Trophoblast cell (in vitro differentiated cells and primary cell): ENCODE results near the gene ADAM15.

Experiments
- DNase-seq, 2 donors: peaks; one replicate each; pipeline ENCODE4 v3.0.0-alpha.2; 2016
- H2AFZ ChIP-seq: 2 replicates; pipeline ENCODE4 v1.6.1; 2013; ENCODE audit warnings: low read length, moderate library complexity, mild to moderate bottlenecking; ENCODE audit not compliant: insufficient read depth, poor library complexity
- H2AK5ac ChIP-seq: 2 replicates; pipeline ENCODE4 v1.6.1; 2013; ENCODE audit warnings: mild to moderate bottlenecking, low read length
- H2BK120ac ChIP-seq: 2 replicates; pipeline ENCODE4 v1.6.1; 2013; ENCODE audit warnings: low read length, mild to moderate bottlenecking, moderate library complexity; ENCODE audit not compliant: insufficient read depth, poor library complexity
- H2BK12ac ChIP-seq: 2 replicates; pipeline ENCODE4 v1.6.1; 2013; ENCODE audit warnings: mild to moderate bottlenecking, low read length, moderate library complexity
- H2BK5ac ChIP-seq: 2 replicates; pipeline ENCODE4 v1.6.1; 2013; ENCODE audit warnings: low read length, low read depth, moderate library complexity, mild to moderate bottlenecking; ENCODE audit not compliant: poor library complexity
- H3K14ac ChIP-seq: 2 replicates; pipeline ENCODE4 v1.6.1; 2013; ENCODE audit warnings: mild to moderate bottlenecking, low read length
- H3K18ac ChIP-seq: 2 replicates; pipeline ENCODE4 v1.6.1; 2013; ENCODE audit warnings: mild to moderate bottlenecking, low read length
- H3K23ac ChIP-seq: 2 replicates; pipeline ENCODE4 v1.6.1; 2013; ENCODE audit warnings: low read length
- H3K27ac ChIP-seq: 2 replicates; pipeline ENCODE4 v1.5.1; 2013; ENCODE audit warnings: low read depth, mild to moderate bottlenecking, inconsistent platforms, low read length, moderate library complexity
- H3K27me3 ChIP-seq: 2 replicates; pipeline ENCODE4 v1.6.1; 2013; ENCODE audit warnings: inconsistent platforms, mild to moderate bottlenecking, low read length, moderate library complexity; ENCODE audit not compliant: insufficient read depth
- H3K36me3 ChIP-seq, 2 experiments: 1 replicate in 1 of 2; 2 replicates in 1 of 2; pipeline ENCODE4 v1.6.1; 2013; ENCODE audit warnings: low read length in 2 of 2, mild to moderate bottlenecking in 2 of 2, moderate library complexity in 1 of 2; ENCODE audit not compliant: insufficient read depth in 2 of 2, control insufficient read depth in 1 of 2
- H3K4ac ChIP-seq: 2 replicates; pipeline ENCODE4 v1.6.1; 2013; ENCODE audit warnings: low read depth, mild to moderate bottlenecking, low read length, moderate library complexity
- H3K4me1 ChIP-seq, 2 experiments: 1 replicate in 1 of 2; 2 replicates in 1 of 2; pipeline ENCODE4 v1.6.1; 2013; ENCODE audit warnings: low read length in 2 of 2, mild to moderate bottlenecking in 2 of 2, moderate library complexity in 1 of 2; ENCODE audit not compliant: insufficient read depth in 2 of 2, control insufficient read depth in 1 of 2
- H3K4me2 ChIP-seq: 2 replicates; pipeline ENCODE4 v1.6.1; 2013; ENCODE audit warnings: inconsistent platforms, mild to moderate bottlenecking, low read length, moderate library complexity
- H3K4me3 ChIP-seq: 2 replicates; pipeline ENCODE4 v1.5.1; 2013; ENCODE audit warnings: mild to moderate bottlenecking, low read depth, low read length, inconsistent platforms
- H3K79me1 ChIP-seq: one replicate; pipeline ENCODE4 v1.6.1; 2013; ENCODE audit warnings: low read length
- H3K79me2 ChIP-seq: 2 replicates; pipeline ENCODE4 v1.6.1; 2013; ENCODE audit warnings: low read length, mild to moderate bottlenecking; ENCODE audit not compliant: control insufficient read depth, insufficient read depth, poor library complexity
- H3K9ac ChIP-seq: 2 replicates; pipeline ENCODE4 v1.6.1; 2013; ENCODE audit warnings: mild to moderate bottlenecking, low read length
- H3K9me3 ChIP-seq: 2 replicates; pipeline ENCODE4 v1.6.1; 2013; ENCODE audit warnings: low read depth, mild to moderate bottlenecking, control low read depth, inconsistent platforms, low read length; ENCODE audit not compliant: insufficient read depth
- H4K12ac ChIP-seq: 2 replicates; pipeline ENCODE4 v1.6.1; 2013; ENCODE audit warnings: low read depth, mild to moderate bottlenecking, low read length, moderate library complexity
- H4K8ac ChIP-seq: 2 replicates; pipeline ENCODE4 v1.6.1; 2013; ENCODE audit warnings: low read depth, mild to moderate bottlenecking, low read length, moderate library complexity
- H4K91ac ChIP-seq: one replicate; pipeline ENCODE4 v1.6.1; 2013; ENCODE audit warnings: low read depth, mild to moderate bottlenecking, low read length, moderate library complexity
- WGBS: extraction: QIAGEN DNeasy Blood & Tissue Kit; methylation state at CpG from one replicate; pipeline ENCODE4 v1.1.7; 2013; ENCODE audit warnings: missing lambda C conversion rate; ENCODE audit not compliant: insufficient read length, insufficient coverage; ENCODE audit errors: extremely low coverage; 5-methylcytosine and 5-hydroxymethylcytosine counted together

ADAM15 gene

GRCh38 chr1:155018617-155019348 is 32.3 kb upstream of the ADAM15 start:
- DNase-seq = peak in 1 of 2 donors; percentile 42
- Histone ChIP-seq H4K91ac (no peak overlapping the region), H3K27me3 (no peaks in the 10 kb centered on the region), H2AK5ac (no peak overlapping the region), H3K14ac (no peak overlapping the region), H3K23ac (no peak overlapping the region), H3K27ac (no peak overlapping the region), H2BK12ac (no peak overlapping the region), H3K4ac (no peak overlapping the region), H3K36me3 (peaks cover 24 to 27% of the 10 kb centered on the region in 2 experiments), H3K18ac (no peak overlapping the region), H3K9me3 (peaks cover 1% of the 10 kb centered on the region), H2BK120ac (no peak overlapping the region), H2AFZ (no peak overlapping the region), H2BK5ac (no peak overlapping the region), H3K79me2 (no peaks in the 10 kb centered on the region), H4K8ac (no peak overlapping the region), H3K4me1 (peaks cover 25 to 32% of the 10 kb centered on the region in 2 experiments), H3K4me3 (no peak overlapping the region), H3K9ac (no peak overlapping the region), H4K12ac (no peak overlapping the region), H3K79me1 (peaks cover 15% of the 10 kb centered on the region), H3K4me2 (no peak overlapping the region)
- no CpG with 5 or more reads among the region's 8 CpGs for WGBS

- H4K8ac ChIP-seq = no peak overlapping the region
- no peak overlapping the region for H3K23ac ChIP-seq
- H2BK5ac ChIP-seq = no peak overlapping the region
- H3K27ac ChIP-seq = no peak overlapping the region
- H3K79me1 ChIP-seq = peaks cover 15% of the 10 kb centered on the region
- no peak overlapping the region for H2BK12ac ChIP-seq
- H3K4me1 ChIP-seq = peaks cover 25 to 32% of the 10 kb centered on the region in 2 experiments
- no peak for DNase-seq
- H2AFZ ChIP-seq = no peak overlapping the region
- H3K14ac ChIP-seq = no peak overlapping the region
- H3K4me3 ChIP-seq = no peak overlapping the region
- H3K9me3 ChIP-seq = peaks cover 1% of the 10 kb centered on the region
- H3K36me3 ChIP-seq = peaks cover 20 to 21% of the 10 kb centered on the region in 2 experiments
- no peak overlapping the region for H2BK120ac ChIP-seq
- H3K4me2 ChIP-seq = no peak overlapping the region
- no peak overlapping the region for H3K4ac ChIP-seq
- no CpG with 5 or more reads among the region's 11 CpGs for WGBS
- no peaks in the 10 kb centered on the region for H3K27me3 ChIP-seq
- H2AK5ac ChIP-seq = no peak overlapping the region
- H4K12ac ChIP-seq = no peak overlapping the region
- no peak overlapping the region for H3K18ac ChIP-seq
- H3K9ac ChIP-seq = no peak overlapping the region
- H3K79me2 ChIP-seq = no peaks in the 10 kb centered on the region
- H4K91ac ChIP-seq = no peak overlapping the region
These were observed 31.5 kb upstream of the ADAM15 start for GRCh38 chr1:155019377-155020245.

- H3K4me3 ChIP-seq = no peak overlapping the region
- H3K4ac ChIP-seq = no peak overlapping the region
- H3K4me2 ChIP-seq = no peak overlapping the region
- H3K4me1 ChIP-seq = peaks cover 29 to 34% of the 10 kb centered on the region in 2 experiments
- no peak overlapping the region for H3K14ac ChIP-seq
- H2AFZ ChIP-seq = no peak overlapping the region
- DNase-seq = peak; percentile 26 to 50
- H2BK12ac ChIP-seq = no peak overlapping the region
- H4K12ac ChIP-seq = peak overlapping the region; percentile 27
- no peak overlapping the region for H2BK5ac ChIP-seq
- H2AK5ac ChIP-seq = peak overlapping the region; percentile 55
- no peaks in the 10 kb centered on the region for H3K36me3 ChIP-seq
- no peak overlapping the region for H3K23ac ChIP-seq
- no peaks in the 10 kb centered on the region for H3K79me2 ChIP-seq
- no peak overlapping the region for H4K91ac ChIP-seq
- H3K27ac ChIP-seq = no peak overlapping the region
- peak overlapping the region; percentile 7 for H4K8ac ChIP-seq
- H3K9ac ChIP-seq = no peak overlapping the region
- no peak overlapping the region for H2BK120ac ChIP-seq
- WGBS = no CpG with 5 or more reads among the region's 8 CpGs
- H3K18ac ChIP-seq = peak overlapping the region; percentile 26
- no peaks in the 10 kb centered on the region for H3K9me3 ChIP-seq
- H3K79me1 ChIP-seq = peaks cover 11% of the 10 kb centered on the region
- no peaks in the 10 kb centered on the region for H3K27me3 ChIP-seq
These were observed 28.8 kb upstream of the ADAM15 start for GRCh38 chr1:155022136-155022926.

GRCh38 chr1:155022927-155023236 is 28.2 kb upstream of the ADAM15 start:
- peak overlapping the region; percentile 26 for H3K18ac ChIP-seq
- no peak overlapping the region for H2AFZ ChIP-seq
- peak in 1 of 2 donors; percentile 24 for DNase-seq
- H2AK5ac ChIP-seq = peak overlapping the region; percentile 55
- no peaks in the 10 kb centered on the region for H3K9me3 ChIP-seq
- no peaks in the 10 kb centered on the region for H3K36me3 ChIP-seq
- H2BK120ac ChIP-seq = no peak overlapping the region
- H2BK12ac ChIP-seq = no peak overlapping the region
- no CpG with 5 or more reads among the region's 4 CpGs for WGBS
- H3K9ac ChIP-seq = no peak overlapping the region
- H3K4me2 ChIP-seq = no peak overlapping the region
- no peak overlapping the region for H3K4ac ChIP-seq
- H3K14ac ChIP-seq = no peak overlapping the region
- no peak overlapping the region for H2BK5ac ChIP-seq
- no peaks in the 10 kb centered on the region for H3K79me2 ChIP-seq
- peak overlapping the region; percentile 27 for H4K12ac ChIP-seq
- H4K8ac ChIP-seq = peak overlapping the region; percentile 7
- no peaks in the 10 kb centered on the region for H3K27me3 ChIP-seq
- peaks cover 25 to 31% of the 10 kb centered on the region in 2 experiments for H3K4me1 ChIP-seq
- H4K91ac ChIP-seq = no peak overlapping the region
- H3K4me3 ChIP-seq = no peak overlapping the region
- no peak overlapping the region for H3K23ac ChIP-seq
- no peak overlapping the region for H3K27ac ChIP-seq
- H3K79me1 ChIP-seq = peaks cover 7% of the 10 kb centered on the region
